ENCODE results near the gene ZNF541.

ZNF541 gene

GRCh38 chr19:47581605-47582319, 8.8 kb upstream of the ZNF541 start:
- POLR2A ChIA-PET = no interaction called here
- CTCF ChIA-PET = no interaction called here
- DNase-seq (ENCODE audit: extremely low spot score) = no peak
- no peak for TF ChIP-seq CTCF (IDR thresholded peaks at IDR 0.05; ENCODE audit: control extremely low read depth, extremely low read depth, low read depth, missing control alignments)

- no peak for DNase-seq (ENCODE audit: extremely low spot score)
- ChIA-PET POLR2A (no interaction called here), CTCF (no interaction called here)
- TF ChIP-seq CTCF (IDR thresholded peaks at IDR 0.05; ENCODE audit: control extremely low read depth, extremely low read depth, low read depth, missing control alignments) = no peak
Observed at GRCh38 chr19:47580397-47580796, 7.4 kb upstream of the ZNF541 start.

DNA sequence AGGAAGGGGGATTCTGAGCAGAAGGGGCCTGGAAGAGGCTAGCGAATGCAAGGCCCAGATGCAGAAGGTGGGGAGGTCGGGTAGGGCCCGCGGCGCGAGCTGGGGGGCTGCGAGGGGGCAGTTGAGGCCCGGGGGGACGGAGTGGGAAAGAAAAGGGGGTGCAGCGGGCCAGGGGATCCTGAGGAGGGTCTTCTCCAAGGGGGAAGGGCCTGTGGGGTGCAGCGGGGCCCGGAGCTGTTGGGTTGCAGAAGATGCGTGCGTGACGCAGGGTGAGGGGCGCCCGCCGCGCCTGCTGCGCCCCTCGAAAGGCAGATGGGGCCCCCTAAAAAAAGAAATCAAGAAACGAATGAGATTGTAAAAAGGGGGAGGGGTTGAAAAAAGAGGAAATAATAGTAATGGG, 313 bp downstream of the ZNF541 start:
- no peak for DNase-seq (ENCODE audit: extremely low spot score)
- CTCF ChIA-PET = no interaction called here
- POLR2A ChIA-PET = interaction anchor here (0.5 kb wide), 1 partner anchor 346 kb away, joined by 3 read pairs; no protein-coding TSS in a partner anchor
- no peak for TF ChIP-seq CTCF (IDR thresholded peaks at IDR 0.05; ENCODE audit: control extremely low read depth, extremely low read depth, low read depth, missing control alignments)

GRCh38 chr19:47569331-47569730, 3.6 kb downstream of the ZNF541 start:
- no peak for TF ChIP-seq CTCF (IDR thresholded peaks at IDR 0.05; ENCODE audit: control extremely low read depth, extremely low read depth, low read depth, missing control alignments)
- ChIA-PET CTCF (no interaction called here), POLR2A (no interaction called here)
- DNase-seq (ENCODE audit: extremely low spot score) = no peak

- TF ChIP-seq CTCF (IDR thresholded peaks at IDR 0.05; ENCODE audit: control extremely low read depth, extremely low read depth, low read depth, missing control alignments) = no peak
- ChIA-PET CTCF (no interaction called here), POLR2A (no interaction called here)
- DNase-seq (ENCODE audit: extremely low spot score) = no peak
Observed at GRCh38 chr19:47564081-47564480, 8.9 kb downstream of the ZNF541 start.

DNA sequence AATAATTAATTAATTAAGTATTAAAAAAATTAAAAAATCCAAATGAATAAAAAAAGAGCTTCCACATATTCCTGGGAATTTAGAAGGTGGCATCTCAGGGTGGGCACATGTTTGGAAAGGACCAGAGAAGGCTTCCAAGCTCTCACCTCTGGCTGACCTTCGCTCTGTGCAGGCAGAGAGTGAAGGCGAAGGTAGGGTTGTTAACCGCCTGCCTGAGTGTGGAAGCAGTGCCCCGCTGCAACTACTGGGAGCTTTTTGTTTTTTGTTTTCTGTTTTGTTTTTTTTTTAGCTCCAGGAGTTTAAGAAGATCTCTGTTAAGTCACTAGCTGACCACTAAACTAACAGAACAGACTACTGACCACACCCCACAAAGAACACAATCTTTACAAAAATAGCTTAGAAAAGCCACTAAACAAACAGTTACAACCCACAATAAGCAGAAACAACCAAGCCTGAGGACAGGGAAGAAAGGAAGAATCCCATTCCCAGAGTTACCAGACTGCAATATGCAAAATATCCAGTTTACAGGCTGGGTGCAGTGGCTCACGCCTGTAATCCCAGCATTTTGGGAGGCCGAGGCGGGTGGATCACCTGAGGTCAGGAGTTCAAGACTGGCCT, 11.4 kb downstream of the ZNF541 start:
- ChIA-PET CTCF (interaction anchor here (0.8 to 2.1 kb wide), 5 partner anchors 9 to 138 kb away, joined by 3 to 6 read pairs (median 5); no protein-coding TSS in a partner anchor), POLR2A (interaction anchor here (0.7 kb wide), 1 partner anchor 42 kb away, joined by 3 read pairs; no protein-coding TSS in a partner anchor)
- DNase-seq (ENCODE audit: extremely low spot score) = no peak
- no peak for TF ChIP-seq CTCF (IDR thresholded peaks at IDR 0.05; ENCODE audit: control extremely low read depth, extremely low read depth, low read depth, missing control alignments)
